ENCODE results near the gene BIK. TPM values are rescaled to one million over a fixed set of nuclear protein-coding genes. Genes with fewer than 3 reads are reported as not detected.

BIK gene
- total and polyA plus RNA-seq, 2 experiments from 2014 or later: 9.6 to 9.8 TPM

GRCh38 chr22:43080616-43081015, 29.9 kb upstream of the BIK start (continued):
- TF ChIP-seq, protein P1, sequence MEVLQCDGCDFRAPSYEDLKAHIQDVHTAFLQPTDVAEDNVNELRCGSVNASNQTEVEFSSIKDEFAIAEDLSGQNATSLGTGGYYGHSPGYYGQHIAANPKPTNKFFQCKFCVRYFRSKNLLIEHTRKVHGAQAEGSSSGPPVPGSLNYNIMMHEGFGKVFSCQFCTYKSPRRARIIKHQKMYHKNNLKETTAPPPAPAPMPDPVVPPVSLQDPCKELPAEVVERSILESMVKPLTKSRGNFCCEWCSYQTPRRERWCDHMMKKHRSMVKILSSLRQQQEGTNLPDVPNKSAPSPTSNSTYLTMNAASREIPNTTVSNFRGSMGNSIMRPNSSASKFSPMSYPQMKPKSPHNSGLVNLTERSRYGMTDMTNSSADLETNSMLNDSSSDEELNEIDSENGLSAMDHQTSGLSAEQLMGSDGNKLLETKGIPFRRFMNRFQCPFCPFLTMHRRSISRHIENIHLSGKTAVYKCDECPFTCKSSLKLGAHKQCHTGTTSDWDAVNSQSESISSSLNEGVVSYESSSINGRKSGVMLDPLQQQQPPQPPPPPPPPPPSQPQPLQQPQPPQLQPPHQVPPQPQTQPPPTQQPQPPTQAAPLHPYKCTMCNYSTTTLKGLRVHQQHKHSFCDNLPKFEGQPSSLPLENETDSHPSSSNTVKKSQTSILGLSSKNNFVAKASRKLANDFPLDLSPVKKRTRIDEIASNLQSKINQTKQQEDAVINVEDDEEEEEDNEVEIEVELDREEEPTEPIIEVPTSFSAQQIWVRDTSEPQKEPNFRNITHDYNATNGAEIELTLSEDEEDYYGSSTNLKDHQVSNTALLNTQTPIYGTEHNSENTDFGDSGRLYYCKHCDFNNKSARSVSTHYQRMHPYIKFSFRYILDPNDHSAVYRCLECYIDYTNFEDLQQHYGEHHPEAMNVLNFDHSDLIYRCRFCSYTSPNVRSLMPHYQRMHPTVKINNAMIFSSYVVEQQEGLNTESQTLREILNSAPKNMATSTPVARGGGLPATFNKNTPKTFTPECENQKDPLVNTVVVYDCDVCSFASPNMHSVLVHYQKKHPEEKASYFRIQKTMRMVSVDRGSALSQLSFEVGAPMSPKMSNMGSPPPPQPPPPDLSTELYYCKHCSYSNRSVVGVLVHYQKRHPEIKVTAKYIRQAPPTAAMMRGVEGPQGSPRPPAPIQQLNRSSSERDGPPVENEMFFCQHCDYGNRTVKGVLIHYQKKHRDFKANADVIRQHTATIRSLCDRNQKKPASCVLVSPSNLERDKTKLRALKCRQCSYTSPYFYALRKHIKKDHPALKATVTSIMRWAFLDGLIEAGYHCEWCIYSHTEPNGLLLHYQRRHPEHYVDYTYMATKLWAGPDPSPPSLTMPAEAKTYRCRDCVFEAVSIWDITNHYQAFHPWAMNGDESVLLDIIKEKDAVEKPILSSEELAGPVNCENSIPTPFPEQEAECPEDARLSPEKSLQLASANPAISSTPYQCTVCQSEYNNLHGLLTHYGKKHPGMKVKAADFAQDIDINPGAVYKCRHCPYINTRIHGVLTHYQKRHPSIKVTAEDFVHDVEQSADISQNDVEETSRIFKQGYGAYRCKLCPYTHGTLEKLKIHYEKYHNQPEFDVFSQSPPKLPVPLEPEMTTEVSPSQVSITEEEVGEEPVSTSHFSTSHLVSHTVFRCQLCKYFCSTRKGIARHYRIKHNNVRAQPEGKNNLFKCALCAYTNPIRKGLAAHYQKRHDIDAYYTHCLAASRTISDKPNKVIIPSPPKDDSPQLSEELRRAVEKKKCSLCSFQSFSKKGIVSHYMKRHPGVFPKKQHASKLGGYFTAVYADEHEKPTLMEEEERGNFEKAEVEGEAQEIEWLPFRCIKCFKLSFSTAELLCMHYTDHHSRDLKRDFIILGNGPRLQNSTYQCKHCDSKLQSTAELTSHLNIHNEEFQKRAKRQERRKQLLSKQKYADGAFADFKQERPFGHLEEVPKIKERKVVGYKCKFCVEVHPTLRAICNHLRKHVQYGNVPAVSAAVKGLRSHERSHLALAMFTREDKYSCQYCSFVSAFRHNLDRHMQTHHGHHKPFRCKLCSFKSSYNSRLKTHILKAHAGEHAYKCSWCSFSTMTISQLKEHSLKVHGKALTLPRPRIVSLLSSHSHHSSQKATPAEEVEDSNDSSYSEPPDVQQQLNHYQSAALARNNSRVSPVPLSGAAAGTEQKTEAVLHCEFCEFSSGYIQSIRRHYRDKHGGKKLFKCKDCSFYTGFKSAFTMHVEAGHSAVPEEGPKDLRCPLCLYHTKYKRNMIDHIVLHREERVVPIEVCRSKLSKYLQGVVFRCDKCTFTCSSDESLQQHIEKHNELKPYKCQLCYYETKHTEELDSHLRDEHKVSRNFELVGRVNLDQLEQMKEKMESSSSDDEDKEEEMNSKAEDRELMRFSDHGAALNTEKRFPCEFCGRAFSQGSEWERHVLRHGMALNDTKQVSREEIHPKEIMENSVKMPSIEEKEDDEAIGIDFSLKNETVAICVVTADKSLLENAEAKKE (CRISPR knock-in tag; IDR thresholded peaks at IDR 0.05): no peak
- TF ChIP-seq ETS1 (IDR thresholded peaks at IDR 0.05): no peak
- no peak for TF ChIP-seq STAT1 (IDR thresholded peaks at IDR 0.05; ENCODE audit: unreplicated experiment)
- no peak for TF ChIP-seq JUNB (IDR thresholded peaks at IDR 0.05; ENCODE audit: unreplicated experiment)

GRCh38 chr22:43081968-43082367, 28.6 kb upstream of the BIK start:
- Histone ChIP-seq H3K4me2 (no peak overlapping the region), H3K27me3 (ENCODE audit: insufficient read depth) (no peaks in the 10 kb centered on the region), H3F3A (replicated peaks; ENCODE audit: low read depth) (no peaks in the 10 kb centered on the region), H3K4me3 (no peak overlapping the region), H2AFZ (no peak overlapping the region), H3K36me3 (ENCODE audit: insufficient read depth) (no peaks in the 10 kb centered on the region), H3K79me2 (replicated peaks; ENCODE audit: insufficient read depth) (no peaks in the 10 kb centered on the region), H3K4me1 (ENCODE audit: insufficient read depth) (no peaks in the 10 kb centered on the region), H3K27ac (ENCODE audit: low read depth) (no peak overlapping the region), H4K20me1 (replicated peaks; ENCODE audit: insufficient read depth) (no peaks in the 10 kb centered on the region), H3K9me2 (ENCODE audit: insufficient read depth) (no peaks in the 10 kb centered on the region)
- Mint-ChIP-seq H3K27me3 (ENCODE audit: insufficient read depth, low read depth, poor library complexity) (peaks cover 7% of the 10 kb centered on the region), H3K4me3 (no peak overlapping the region), H3K9me3 (no peaks in the 10 kb centered on the region; the same call in 2 of the 3 replicates), H3K27ac (no peak overlapping the region), H3K36me3 (ENCODE audit: low read depth) (peaks cover 4% of the 10 kb centered on the region; the same call in 1 of the 3 replicates), H3K4me1 (no peaks in the 10 kb centered on the region)
- TF ChIP-seq CREB1 (CRISPR knock-in tag; IDR thresholded peaks at IDR 0.05; ENCODE audit: low read depth): no peak
- TF ChIP-seq ETS1 (IDR thresholded peaks at IDR 0.05): no peak
- no peak for TF ChIP-seq ZNF331 (CRISPR knock-in tag; IDR thresholded peaks at IDR 0.05; ENCODE audit: low read depth)
- TF ChIP-seq STAT1 (IDR thresholded peaks at IDR 0.05; ENCODE audit: unreplicated experiment): no peak
- no peak for TF ChIP-seq POLR2AphosphoS5 (IDR thresholded peaks at IDR 0.05; ENCODE audit: low read depth)
- TF ChIP-seq REST (IDR thresholded peaks at IDR 0.05; ENCODE audit: unreplicated experiment): no peak
- TF ChIP-seq ZNF114 (CRISPR knock-in tag; IDR thresholded peaks at IDR 0.05): no peak
- TF ChIP-seq JUNB (IDR thresholded peaks at IDR 0.05; ENCODE audit: unreplicated experiment): no peak
- no peak for TF ChIP-seq EZH2phosphoT487 (IDR thresholded peaks at IDR 0.05; ENCODE audit: unreplicated experiment)
- DNase-seq (ENCODE audit: low spot score): no peak
- ATAC-seq: no peak
